A549 (cell line): ENCODE results near the gene FRZB.

ENCODE experiments used
- CTCF ChIP-seq: fragments of >200 bp; sonication (Bioruptor Twin); formaldehyde crosslinking; IDR thresholded peaks from 3 replicates; pipeline ENCODE4 v1.5.1; 2016
- EP300 ChIP-seq, 2 experiments: fragments of >200 bp; sonication (Bioruptor Twin); formaldehyde crosslinking; IDR thresholded peaks; 2 replicates in 1 of 2; 3 replicates in 1 of 2; pipeline ENCODE4 v1.6.1; 2016 to 2017
- MAFK ChIP-seq: fragments of 450-650 bp; IDR thresholded peaks from 2 replicates; pipeline ENCODE4 v1.6.1; 2014; ENCODE audit not compliant: partially characterized antibody

- no peak for TF ChIP-seq CTCF
- no peak for TF ChIP-seq MAFK
- no peak for TF ChIP-seq EP300 (IDR thresholded peaks at IDR 0.05)
Measured at GRCh38 chr2:182826064-182826463, 40.4 kb downstream of the FRZB start.
